ENCODE results near the gene SFRP5.

GRCh38 chr10:97795886-97796285, 24.1 kb upstream of the SFRP5 start:
- no peak for TF ChIP-seq CTCF (IDR thresholded peaks at IDR 0.05)
- no peak for TF ChIP-seq POLR2A (IDR thresholded peaks at IDR 0.05)
- TF ChIP-seq POLR2AphosphoS5 (IDR thresholded peaks at IDR 0.05), result no peak

All from breast epithelium (tissue), 3 donors.